Myometrial cell (primary cell): ENCODE data around the gene RAPH1. TPM values are rescaled to one million over a fixed set of nuclear protein-coding genes. Genes with fewer than 3 reads are reported as not detected.

ENCODE experiments used
- total RNA-seq: library from RNA; depleted of rRNA; stranded (reverse); fragments of >200 nt; gene quantifications from 2 replicates; pipeline ENCODE4 v1.2.3, GENCODE V29; 2015

RAPH1 gene
- total RNA-seq, result 6.6 and 9.4 TPM in 2 replicates

GRCh38 chr2:203535078-203535783, at the start of gene RAPH1:
Gene RAPH1, minus strand, starts transcription at chr2:203535301. Its CDS starts 39,948 bp downstream, at chr2:203495353.

Other genes with a start within 250 kb of the RAPH1 start
- 33.4 and 43.2 TPM in 2 replicates for gene ABI2, start 206.9 kb downstream of the RAPH1 start, total RNA-seq
- under 0.01 TPM in 1 of 2 replicates, not detected in the other for gene CD28, start 171.3 kb upstream of the RAPH1 start, total RNA-seq